GM18519 (cell line): ENCODE results near the gene ZNF385D.

ENCODE experiments used
- ATAC-seq: cut with Tn5 transposase; IDR thresholded peaks from one replicate; pipeline ENCODE4 v1.9.1; 2021; ENCODE audit warnings: mild to moderate bottlenecking, moderate library complexity; ENCODE audit not compliant: unreplicated experiment, low FRiP score

Gene ZNF385D

GRCh38 chr3:21466476-21466875 lies 284.5 kb downstream of the ZNF385D start:
- ATAC-seq, result no peak

GRCh38 chr3:21464746-21465145 lies 286.3 kb downstream of the ZNF385D start:
- ATAC-seq, result no peak

GRCh38 chr3:21463319-21463718 lies 287.7 kb downstream of the ZNF385D start:
- no peak for ATAC-seq

GRCh38 chr3:21462141-21462540 lies 288.9 kb downstream of the ZNF385D start:
- no peak for ATAC-seq

- ATAC-seq, result no peak
Observed at GRCh38 chr3:21457084-21457483, 293.9 kb downstream of the ZNF385D start.

GRCh38 chr3:21449738-21450137 lies 301.3 kb downstream of the ZNF385D start:
- no peak for ATAC-seq

GRCh38 chr3:21447476-21448151 lies 303.4 kb downstream of the ZNF385D start:
- ATAC-seq, result no peak

- no peak for ATAC-seq
Observed at GRCh38 chr3:21446945-21447475, 304.0 kb downstream of the ZNF385D start.

GRCh38 chr3:21446027-21446426 lies 305.0 kb downstream of the ZNF385D start:
- no peak for ATAC-seq

- no peak for ATAC-seq
Observed at GRCh38 chr3:21441821-21442220, 309.2 kb downstream of the ZNF385D start.

GRCh38 chr3:21436835-21437234 lies 314.2 kb downstream of the ZNF385D start:
- ATAC-seq, result no peak

GRCh38 chr3:21435871-21436270 lies 315.1 kb downstream of the ZNF385D start:
- ATAC-seq, result no peak

GRCh38 chr3:21434310-21434709 lies 316.7 kb downstream of the ZNF385D start:
- ATAC-seq, result no peak

- ATAC-seq, result no peak
Observed at GRCh38 chr3:21433751-21434150, 317.3 kb downstream of the ZNF385D start.

- no peak for ATAC-seq
Observed at GRCh38 chr3:21426920-21427319, 324.1 kb downstream of the ZNF385D start.

- ATAC-seq, result no peak
Observed at GRCh38 chr3:21425715-21426114, 325.3 kb downstream of the ZNF385D start.

- no peak for ATAC-seq
Observed at GRCh38 chr3:21421096-21421495, 329.9 kb downstream of the ZNF385D start.

GRCh38 chr3:21417991-21418390 lies 333.0 kb downstream of the ZNF385D start:
- ATAC-seq, result no peak

- ATAC-seq, result no peak
Observed at GRCh38 chr3:21414506-21414905, 336.5 kb downstream of the ZNF385D start.

GRCh38 chr3:21411058-21411457 lies 340.0 kb downstream of the ZNF385D start:
- ATAC-seq, result no peak

GRCh38 chr3:21409401-21409800 lies 341.6 kb downstream of the ZNF385D start:
- ATAC-seq, result no peak

- ATAC-seq, result no peak
Observed at GRCh38 chr3:21407743-21408142, 343.3 kb downstream of the ZNF385D start.
